K562 (cell line): Measurements from ENCODE around the gene ABCF3. TPM values are rescaled to one million over a fixed set of nuclear protein-coding genes. Genes with fewer than 3 reads are reported as not detected.

Source experiments
- ARID4B ChIP-seq: sonication (generic); formaldehyde crosslinking; IDR thresholded peaks from 2 replicates; pipeline ENCODE4 v1.8.0; 2022; ENCODE audit warnings: mild to moderate bottlenecking, missing genetic modification reagents
- BRF1 ChIP-seq: IDR thresholded peaks from 3 replicates; pipeline ENCODE4 v1.6.1; 2011; ENCODE audit warnings: borderline replicate concordance, mild to moderate bottlenecking; ENCODE audit not compliant: insufficient read length; ENCODE audit errors: extremely low read depth
- BRF2 ChIP-seq: IDR thresholded peaks from 3 replicates; pipeline ENCODE4 v1.6.1; 2011; ENCODE audit warnings: borderline replicate concordance, mild to moderate bottlenecking; ENCODE audit not compliant: insufficient read length, insufficient read depth
- DIDO1 ChIP-seq: fragments of 450-650 bp; IDR thresholded peaks from 2 replicates; pipeline ENCODE4 v1.6.1; 2016; ENCODE audit warnings: low read depth, missing biosample characterization, missing genetic modification characterization
- KAT2B ChIP-seq: IDR thresholded peaks from one replicate; pipeline ENCODE4 v1.6.1; 2012; ENCODE audit warnings: low read depth, mild to moderate bottlenecking, control low read depth, inconsistent platforms, low read length, moderate library complexity
- LCOR ChIP-seq: sonication (generic); formaldehyde crosslinking; IDR thresholded peaks from 2 replicates; pipeline ENCODE4 v1.8.0; 2022; ENCODE audit warnings: mild to moderate bottlenecking, missing genetic modification reagents
- POLR2G ChIP-seq: fragments of 200-400 bp; formaldehyde crosslinking; IDR thresholded peaks from 2 replicates; pipeline ENCODE4 v1.6.1; 2017; ENCODE audit warnings: low read depth, mild to moderate bottlenecking, antibody characterized with exemption, low read length, moderate library complexity
- PPARD ChIP-seq: fragments of 250-450 bp; sonication (Bioruptor Pico); IDR thresholded peaks from 2 replicates; pipeline ENCODE4 v1.8.0; 2022; ENCODE audit warnings: inconsistent platforms, mild to moderate bottlenecking, moderate library complexity
- TARDBP ChIP-seq: fragments of 450-650 bp; IDR thresholded peaks from 2 replicates; pipeline ENCODE4 v1.6.1; 2016
- TCF15 ChIP-seq: fragments of 250-450 bp; sonication (Bioruptor Pico); IDR thresholded peaks from 2 replicates; pipeline ENCODE4 v1.8.0; 2022; ENCODE audit warnings: moderate library complexity, mild to moderate bottlenecking, inconsistent platforms
- polyA plus RNA-seq, 8 experiments: library from polyadenylated mRNA; depleted of rRNA in 4 of 8; stranded (reverse) in 5 of 8; unstranded in 3 of 8; fragments of >200 nt; fragmentation: Nextera tagmentation in 2 of 8; fragmentation: Illumina TruSeq in 1 of 8; extraction: Ambion mirVana in 2 of 8; extraction: Trizol in 1 of 8; gene quantifications; 2 replicates each; pipeline versions ENCODE4 v1.2.1 to v1.2.3, GENCODE V29; 2011 to 2014; ENCODE audit warnings: inconsistent platforms in 1 of 8, missing spikeins in 1 of 8
- total RNA-seq, 7 experiments: library from RNA; depleted of rRNA in 6 of 7; stranded (reverse); fragments of >200 nt in 6 of 7; fragmentation: Illumina TruSeq in 2 of 7; extraction: Trizol in 2 of 7; gene quantifications; 2 replicates each; pipeline versions ENCODE4 v1.2.1 to v1.2.3, GENCODE V29; 2011 to 2021; ENCODE audit warnings: low replicate concordance in 1 of 7

ABCF3 gene
- total and polyA plus RNA-seq, 9 of the 15 experiments (the other 6 are each of a cell fraction or from before 2014, with no cell fraction given) = 6.7 to 77.9 (median 45.1) TPM

- no peak for TF ChIP-seq LCOR (CRISPR knock-in tag)
- TF ChIP-seq TARDBP = no peak
- TF ChIP-seq DIDO1 = no peak
- no peak for TF ChIP-seq BRF2
- no peak for TF ChIP-seq KAT2B
- TF ChIP-seq TCF15 (CRISPR knock-in tag) = no peak
- TF ChIP-seq BRF1 = no peak
- TF ChIP-seq ARID4B (CRISPR knock-in tag) = no peak
- TF ChIP-seq PPARD (CRISPR knock-in tag) = no peak
- TF ChIP-seq POLR2G = 0 out of 2 replicates have a peak, but pooled peaks have one; percentile 24
Observed at GRCh38 chr3:184196536-184196935, 10.5 kb downstream of the ABCF3 start (continued).
